Measurements from ENCODE around the gene EPGN. TPM values are rescaled to one million over a fixed set of nuclear protein-coding genes. Genes with fewer than 3 reads are reported as not detected.

The EPGN gene, protein sequence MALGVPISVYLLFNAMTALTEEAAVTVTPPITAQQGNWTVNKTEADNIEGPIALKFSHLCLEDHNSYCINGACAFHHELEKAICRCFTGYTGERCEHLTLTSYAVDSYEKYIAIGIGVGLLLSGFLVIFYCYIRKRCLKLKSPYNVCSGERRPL
- not detected for total RNA-seq

DNA sequence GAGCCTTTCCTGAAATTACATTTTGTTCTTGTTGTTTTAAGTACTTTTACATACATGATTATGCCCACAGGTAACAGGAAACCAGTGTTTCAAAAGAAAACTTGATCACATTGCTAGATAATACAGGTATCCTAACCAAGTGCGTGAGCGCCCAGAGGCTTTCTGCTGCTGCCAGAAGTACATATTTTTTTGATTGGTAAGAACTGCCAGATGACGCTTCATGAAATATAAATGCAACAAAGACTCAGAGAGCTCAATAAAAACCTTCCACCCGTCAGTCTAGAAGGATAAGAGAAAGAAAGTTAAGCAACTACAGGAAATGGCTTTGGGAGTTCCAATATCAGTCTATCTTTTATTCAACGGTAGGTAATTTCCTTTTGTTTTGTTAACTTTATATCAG is at the start of gene EPGN:
Gene EPGN, plus strand, starts transcription at position 256 of the 400 bp plus-strand sequence. Its CDS starts 64 bp downstream, at position 320.
- Histone ChIP-seq H3K27me3 (no peaks in the 10 kb centered on the region), H3K4me1 (no peaks in the 10 kb centered on the region), H3K9me3 (no peaks in the 10 kb centered on the region), H3K4me3 (no peak within 1 kb of the TSS), H3K36me3 (no peaks in the 10 kb centered on the region), H3K27ac (no peak within 1 kb of the TSS)
- no peak for TF ChIP-seq POLR2A (IDR thresholded peaks at IDR 0.05)
- TF ChIP-seq, protein P1, sequence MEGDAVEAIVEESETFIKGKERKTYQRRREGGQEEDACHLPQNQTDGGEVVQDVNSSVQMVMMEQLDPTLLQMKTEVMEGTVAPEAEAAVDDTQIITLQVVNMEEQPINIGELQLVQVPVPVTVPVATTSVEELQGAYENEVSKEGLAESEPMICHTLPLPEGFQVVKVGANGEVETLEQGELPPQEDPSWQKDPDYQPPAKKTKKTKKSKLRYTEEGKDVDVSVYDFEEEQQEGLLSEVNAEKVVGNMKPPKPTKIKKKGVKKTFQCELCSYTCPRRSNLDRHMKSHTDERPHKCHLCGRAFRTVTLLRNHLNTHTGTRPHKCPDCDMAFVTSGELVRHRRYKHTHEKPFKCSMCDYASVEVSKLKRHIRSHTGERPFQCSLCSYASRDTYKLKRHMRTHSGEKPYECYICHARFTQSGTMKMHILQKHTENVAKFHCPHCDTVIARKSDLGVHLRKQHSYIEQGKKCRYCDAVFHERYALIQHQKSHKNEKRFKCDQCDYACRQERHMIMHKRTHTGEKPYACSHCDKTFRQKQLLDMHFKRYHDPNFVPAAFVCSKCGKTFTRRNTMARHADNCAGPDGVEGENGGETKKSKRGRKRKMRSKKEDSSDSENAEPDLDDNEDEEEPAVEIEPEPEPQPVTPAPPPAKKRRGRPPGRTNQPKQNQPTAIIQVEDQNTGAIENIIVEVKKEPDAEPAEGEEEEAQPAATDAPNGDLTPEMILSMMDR (IDR thresholded peaks at IDR 0.05) = no peak
- DNase-seq = no peak

DNA sequence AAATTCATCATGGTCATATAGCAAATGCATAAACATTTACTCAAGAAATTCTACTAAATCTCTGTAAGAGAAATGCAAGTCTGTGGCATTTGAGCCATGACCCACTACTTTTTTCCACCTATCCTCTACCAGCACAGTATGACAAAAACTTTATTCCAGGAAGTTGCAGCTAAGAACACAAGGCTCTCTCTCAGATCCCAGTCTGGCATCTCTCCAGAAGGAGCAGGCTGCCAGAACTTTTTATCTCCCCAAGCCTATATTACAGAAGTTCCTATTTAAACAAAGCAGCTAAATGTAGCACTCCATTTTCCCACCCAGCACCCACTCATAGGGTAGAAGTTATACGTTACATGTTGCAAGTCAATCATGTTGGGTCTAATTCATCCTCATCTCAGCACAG is 49.3 kb upstream of the EPGN start:
- Histone ChIP-seq H3K36me3 (no peaks in the 10 kb centered on the region), H3K4me3 (no peak overlapping the region), H3K4me1 (no peaks in the 10 kb centered on the region), H3K9me3 (peaks cover 0 to 2% (median 0%) of the 10 kb centered on the region in 4 donors), H3K27ac (no peak overlapping the region), H3K27me3 (no peaks in the 10 kb centered on the region)
- TF ChIP-seq, protein P1 (IDR thresholded peaks at IDR 0.05) = no peak
- TF ChIP-seq POLR2A (IDR thresholded peaks at IDR 0.05) = no peak
- no peak for DNase-seq

DNA sequence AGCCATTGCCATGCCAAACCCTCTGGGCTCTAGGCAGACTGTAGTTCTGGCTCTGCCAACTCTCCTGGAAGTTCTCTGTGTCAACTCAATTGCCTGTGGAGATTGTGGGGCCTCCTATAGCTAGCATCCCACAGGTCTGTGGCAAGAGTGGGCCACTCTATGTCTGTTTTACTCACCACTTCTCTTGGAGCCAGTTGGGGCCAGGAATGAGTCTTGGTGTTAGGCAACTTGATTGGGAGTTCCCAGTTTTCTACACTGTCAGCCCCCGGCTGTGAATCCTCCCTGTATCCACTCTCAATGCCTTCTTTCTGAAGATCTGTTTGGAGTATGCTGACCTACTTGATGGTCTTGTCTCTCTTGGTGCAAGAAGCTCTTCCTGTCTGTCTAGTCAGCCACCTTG is 48.2 kb upstream of the EPGN start:
- H3K36me3 ChIP-seq = no peaks in the 10 kb centered on the region
- H3K27me3 ChIP-seq = no peaks in the 10 kb centered on the region
- TF ChIP-seq, protein P1 (IDR thresholded peaks at IDR 0.05) = no peak
- no peak for TF ChIP-seq POLR2A (IDR thresholded peaks at IDR 0.05)
- no peaks in the 10 kb centered on the region for H3K4me1 ChIP-seq
- no peaks in the 10 kb centered on the region for H3K9me3 ChIP-seq
- no peak overlapping the region for H3K27ac ChIP-seq
- DNase-seq = no peak
- no peak overlapping the region for H3K4me3 ChIP-seq

DNA sequence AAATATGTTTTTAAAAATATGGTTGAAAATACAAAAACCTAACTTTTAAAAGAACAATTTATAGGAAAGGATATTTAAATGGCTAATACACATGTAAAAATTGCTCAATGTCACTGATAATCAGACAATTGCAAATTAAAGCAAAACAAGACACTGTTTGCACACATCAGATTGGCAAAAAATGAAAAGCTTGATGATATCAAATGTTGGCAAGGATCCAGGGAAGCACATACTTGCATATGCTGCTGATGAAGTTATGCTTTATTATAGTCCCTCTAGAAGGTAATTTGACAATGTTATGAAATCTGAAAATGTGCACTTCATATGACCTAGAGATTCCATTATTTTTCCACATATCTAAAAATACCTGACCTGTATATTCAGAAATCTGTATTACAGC is 45.7 kb upstream of the EPGN start:
- no peak overlapping the region for H3K27ac ChIP-seq
- H3K9me3 ChIP-seq = no peaks in the 10 kb centered on the region
- no peaks in the 10 kb centered on the region for H3K36me3 ChIP-seq
- TF ChIP-seq, protein P1 (IDR thresholded peaks at IDR 0.05) = no peak
- no peak for TF ChIP-seq POLR2A (IDR thresholded peaks at IDR 0.05)
- no peak overlapping the region for H3K4me3 ChIP-seq
- DNase-seq = no peak
- H3K27me3 ChIP-seq = no peaks in the 10 kb centered on the region
- no peaks in the 10 kb centered on the region for H3K4me1 ChIP-seq

DNA sequence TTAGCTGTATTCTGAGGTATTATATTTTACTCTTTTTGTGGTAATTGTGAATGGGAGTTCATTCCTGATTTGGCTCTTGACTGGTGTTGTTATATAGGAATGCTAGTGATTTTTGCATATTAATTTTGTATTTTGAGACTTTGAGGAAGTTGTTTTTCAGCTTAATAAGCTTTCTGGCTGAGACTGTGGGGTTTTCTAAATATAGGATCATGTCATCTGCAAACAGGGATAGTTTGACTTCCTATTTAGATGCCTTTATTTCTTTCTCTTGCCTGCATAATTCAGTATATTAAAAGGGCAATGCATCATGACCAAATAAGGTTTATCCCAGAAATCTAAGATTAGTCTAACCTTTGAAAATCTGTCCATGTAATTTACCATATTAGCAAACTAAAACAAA is 44.7 kb upstream of the EPGN start:
- no peak overlapping the region for H3K4me3 ChIP-seq
- no peak for DNase-seq
- no peaks in the 10 kb centered on the region for H3K9me3 ChIP-seq
- H3K4me1 ChIP-seq = no peaks in the 10 kb centered on the region
- no peak overlapping the region for H3K27ac ChIP-seq
- H3K27me3 ChIP-seq = no peaks in the 10 kb centered on the region
- no peak for TF ChIP-seq POLR2A (IDR thresholded peaks at IDR 0.05)
- TF ChIP-seq, protein P1 (IDR thresholded peaks at IDR 0.05) = no peak
- H3K36me3 ChIP-seq = no peaks in the 10 kb centered on the region

DNA sequence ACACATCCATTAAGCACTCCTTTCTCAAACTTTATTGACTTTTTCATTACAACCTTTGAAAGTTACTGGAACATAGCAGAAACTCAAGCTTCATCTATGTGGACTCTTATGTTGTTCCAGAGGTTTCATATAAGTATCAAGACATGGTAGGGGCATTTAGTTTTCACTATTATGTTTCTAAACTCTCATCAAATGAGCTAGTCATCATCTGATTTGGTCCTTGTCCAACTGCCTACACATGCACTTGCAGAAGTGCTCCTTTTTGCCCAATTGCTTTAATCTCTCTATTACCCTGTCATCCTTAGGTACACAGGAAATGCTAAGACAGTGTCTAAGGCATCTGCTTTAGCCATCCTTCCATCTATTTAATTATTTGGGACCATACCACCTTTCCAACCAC is 42.2 kb upstream of the EPGN start:
- no peak for DNase-seq
- TF ChIP-seq POLR2A (IDR thresholded peaks at IDR 0.05) = no peak
- TF ChIP-seq, protein P1 (IDR thresholded peaks at IDR 0.05) = no peak
- no peak overlapping the region for H3K27ac ChIP-seq
- H3K4me3 ChIP-seq = no peak overlapping the region
- H3K27me3 ChIP-seq = no peaks in the 10 kb centered on the region
- H3K9me3 ChIP-seq = no peaks in the 10 kb centered on the region
- H3K36me3 ChIP-seq = no peaks in the 10 kb centered on the region
- no peaks in the 10 kb centered on the region for H3K4me1 ChIP-seq

Data from Peyer's patch (tissue), 4 donors.